ENCODE measurements around the gene DOK5. TPM values are rescaled to one million over a fixed set of nuclear protein-coding genes. Genes with fewer than 3 reads are reported as not detected.

The DOK5 gene
- total and polyA plus RNA-seq, 2 of the 4 experiments (the other 2 are of a cell fraction), result 2.8 to 3.9 TPM

GRCh38 chr20:54576518-54576917, 101.1 kb downstream of the DOK5 start:
- Histone ChIP-seq H3K4me2 (ENCODE audit: low read depth, low read length) (no peak overlapping the region), H3K36me3 (ENCODE audit: control insufficient read depth, insufficient read depth, low read length) (no peaks in the 10 kb centered on the region), H4K5ac (ENCODE audit: low read depth, low read length) (no peak overlapping the region), H3K9ac (ENCODE audit: low read depth, low read length) (no peak overlapping the region), H3K4me1 (ENCODE audit: control insufficient read depth, insufficient read depth, low read length) (no peaks in the 10 kb centered on the region), H3K9me3 (ENCODE audit: control insufficient read depth, insufficient read depth, low read length) (peaks cover 2% of the 10 kb centered on the region; the same call in 1 of the 2 replicates), H2AK9ac (replicated peaks; ENCODE audit: low read depth, low read length, poor library complexity) (no peak overlapping the region), H2BK5ac (ENCODE audit: low read depth, low read length, poor library complexity, severe bottlenecking) (no peak overlapping the region), H3K27ac (ENCODE audit: insufficient read depth, low read length) (no peak overlapping the region), H3K18ac (ENCODE audit: low read depth, low read length) (no peak overlapping the region), H3K4me3 (ENCODE audit: insufficient read depth, low read depth, low read length) (no peak overlapping the region), H3K23ac (ENCODE audit: low read depth, low read length) (no peak overlapping the region), H3K56ac (ENCODE audit: extremely low read depth, insufficient read depth, low read length) (no peak overlapping the region), H3K9me1 (ENCODE audit: insufficient read depth, low read length) (no peaks in the 10 kb centered on the region), H2AK5ac (ENCODE audit: low read depth, low read length) (no peak overlapping the region), H2BK15ac (ENCODE audit: low read depth, low read length) (no peak overlapping the region), H2BK120ac (ENCODE audit: low read depth, low read length) (no peak overlapping the region), H4K8ac (ENCODE audit: low read depth in 2 of 2, low read length in 2 of 2) (no peak overlapping the region), H4K20me1 (ENCODE audit: insufficient read depth, low read length) (no peaks in the 10 kb centered on the region), H2AFZ (replicated peaks; ENCODE audit: low read length, poor library complexity) (no peak overlapping the region), H4K91ac (ENCODE audit: insufficient read depth, low read depth, low read length) (no peak overlapping the region), H2BK20ac (ENCODE audit: low read depth, low read length) (no peak overlapping the region), H3K4ac (ENCODE audit: low read depth, low read length) (no peak overlapping the region), H3K14ac (replicated peaks; ENCODE audit: low read depth, low read length) (no peak overlapping the region), H3K79me1 (ENCODE audit: low read depth in 1 of 2, low read length in 2 of 2) (no peaks in the 10 kb centered on the region), H3K27me3 (ENCODE audit: control insufficient read depth, insufficient read depth, low read length) (no peaks in the 10 kb centered on the region)
- BruUV-seq (replicated peaks), result no TSS peak
- no CpG with 5 or more reads among the region's 6 CpGs for WGBS, 2 experiments (ENCODE audit: extremely low coverage in 2 of 2, insufficient read length in 1 of 2)
- ChIA-PET POLR2A (ENCODE audit: unreplicated experiment) (no interaction called here), CTCF (no interaction called here)
- ATAC-seq (ENCODE audit: low read depth) (no peak), DNase-seq (no peak)
- dilution Hi-C loops (cut with HindIII; ENCODE audit: low sequenced_read_pairs, unreplicated experiment), result no loop called here
- in situ Hi-C loops (cut with MboI; ENCODE audit: low sequenced_read_pairs), result no loop called here
- intact Hi-C loops (cut with micrococcal nuclease), result loop anchor here (5.0 kb wide), 1 partner anchor 1936 kb away; no protein-coding TSS in a partner anchor
- TF ChIP-seq CHD1 (IDR thresholded peaks at IDR 0.05; ENCODE audit: low read depth, low read length) (no peak), MAZ (IDR thresholded peaks at IDR 0.05; ENCODE audit: borderline replicate concordance, low read depth, low read length) (no peak), BHLHE40 (IDR thresholded peaks at IDR 0.05; ENCODE audit: low read depth, low read length) (no peak), RAD21 (IDR thresholded peaks at IDR 0.05; ENCODE audit: low read length) (no peak), USF2 (IDR thresholded peaks at IDR 0.05; ENCODE audit: low read depth, low read length) (no peak), RCOR1 (IDR thresholded peaks at IDR 0.05; ENCODE audit: insufficient replicate concordance, low read length) (no peak), MAFK (IDR thresholded peaks at IDR 0.05; ENCODE audit: low read depth, low read length) (no peak), RFX5 (IDR thresholded peaks at IDR 0.05; ENCODE audit: low read depth, low read length) (no peak), FOS (IDR thresholded peaks at IDR 0.05; ENCODE audit: low read depth, low read length) (no peak), CEBPB (IDR thresholded peaks at IDR 0.05; ENCODE audit: low read depth, low read length) (no peak), SMC3 (IDR thresholded peaks at IDR 0.05; ENCODE audit: low read depth, low read length) (no peak), POLR2A (IDR thresholded peaks at IDR 0.05; ENCODE audit: low read depth, low read length) (no peak), NFE2L2 (IDR thresholded peaks at IDR 0.05; ENCODE audit: low read depth, low read length) (no peak), ELK1 (IDR thresholded peaks at IDR 0.05; ENCODE audit: borderline replicate concordance, low read depth, low read length) (no peak), CTCF (conservative IDR thresholded peaks at IDR 0.05; ENCODE audit: low read depth, low read length) (no peak), MXI1 (IDR thresholded peaks at IDR 0.05; ENCODE audit: borderline replicate concordance, low read depth, low read length) (no peak)
